ENCODE measurements around the gene PSME1. TPM values are rescaled to one million over a fixed set of nuclear protein-coding genes. Genes with fewer than 3 reads are reported as not detected.

PSME1 gene
- total RNA-seq, 1 experiment from 2014 or later = 76.8 TPM

- Mint-ChIP-seq H3K4me1 (peaks cover 20% of the 10 kb centered on the region), H3K27me3 (ENCODE audit: low read depth) (peaks cover 10% of the 10 kb centered on the region), H3K9me3 (no peaks in the 10 kb centered on the region), H3K36me3 (no peaks in the 10 kb centered on the region), H3K4me3 (no peak overlapping the region), H3K27ac (no peak overlapping the region)
- POLR2A ChIA-PET = interaction anchor here (0.6 to 6.5 kb wide), 6 partner anchors 9 to 57 kb away, joined by 3 to 67 read pairs (median 4); partner anchors contain the start of genes CARMIL3, DCAF11, NRL and PSME2
- no peak for DNase-seq (ENCODE audit: low spot score)
- no peak for ATAC-seq
- CTCF ChIA-PET = interaction anchor here (0.9 to 11.7 kb wide), 15 partner anchors 10 to 501 kb away, joined by 3 to 320 read pairs (median 6); partner anchors contain the start of genes CARMIL3, DCAF11, EMC9 and IRF9
- no peak for TF ChIP-seq ZBTB43 (CRISPR knock-in tag; IDR thresholded peaks at IDR 0.05)
- no peak for TF ChIP-seq ZNF532 (CRISPR knock-in tag; IDR thresholded peaks at IDR 0.05; ENCODE audit: borderline replicate concordance)
- TF ChIP-seq ZNF263 (CRISPR knock-in tag; IDR thresholded peaks at IDR 0.05; ENCODE audit: low read depth) = no peak
- TF ChIP-seq ATF6 (CRISPR knock-in tag; IDR thresholded peaks at IDR 0.05) = no peak
- TF ChIP-seq AFF4 (CRISPR knock-in tag; IDR thresholded peaks at IDR 0.05; ENCODE audit: borderline replicate concordance) = no peak
- no peak for TF ChIP-seq ZNF232 (CRISPR knock-in tag; IDR thresholded peaks at IDR 0.05)
- TF ChIP-seq HMGXB4 (CRISPR knock-in tag; IDR thresholded peaks at IDR 0.05) = no peak
- no peak for TF ChIP-seq NFYB (CRISPR knock-in tag; conservative IDR thresholded peaks at IDR 0.05; ENCODE audit: low read depth)
- TF ChIP-seq PRRX2 (CRISPR knock-in tag; IDR thresholded peaks at IDR 0.05) = no peak
- no peak for TF ChIP-seq MLX (CRISPR knock-in tag; IDR thresholded peaks at IDR 0.05)
- no peak for TF ChIP-seq ZNF281 (CRISPR knock-in tag; IDR thresholded peaks at IDR 0.05)
- no peak for TF ChIP-seq CBFB (CRISPR knock-in tag; IDR thresholded peaks at IDR 0.05; ENCODE audit: low read depth)
- TF ChIP-seq NR1H2 (CRISPR knock-in tag; IDR thresholded peaks at IDR 0.05) = no peak
- no peak for TF ChIP-seq NFATC4 (CRISPR knock-in tag; IDR thresholded peaks at IDR 0.05)
- no peak for TF ChIP-seq ATF2 (CRISPR knock-in tag; IDR thresholded peaks at IDR 0.05; ENCODE audit: borderline replicate concordance, low read depth)
- no peak for TF ChIP-seq MYBL2 (CRISPR knock-in tag; IDR thresholded peaks at IDR 0.05)
These were observed 46.1 kb upstream of the PSME1 start for GRCh38 chr14:24089890-24090289.

All from WTC11 (cell line).